Measurements from ENCODE around the gene CFAP90.

The CFAP90 gene

DNA sequence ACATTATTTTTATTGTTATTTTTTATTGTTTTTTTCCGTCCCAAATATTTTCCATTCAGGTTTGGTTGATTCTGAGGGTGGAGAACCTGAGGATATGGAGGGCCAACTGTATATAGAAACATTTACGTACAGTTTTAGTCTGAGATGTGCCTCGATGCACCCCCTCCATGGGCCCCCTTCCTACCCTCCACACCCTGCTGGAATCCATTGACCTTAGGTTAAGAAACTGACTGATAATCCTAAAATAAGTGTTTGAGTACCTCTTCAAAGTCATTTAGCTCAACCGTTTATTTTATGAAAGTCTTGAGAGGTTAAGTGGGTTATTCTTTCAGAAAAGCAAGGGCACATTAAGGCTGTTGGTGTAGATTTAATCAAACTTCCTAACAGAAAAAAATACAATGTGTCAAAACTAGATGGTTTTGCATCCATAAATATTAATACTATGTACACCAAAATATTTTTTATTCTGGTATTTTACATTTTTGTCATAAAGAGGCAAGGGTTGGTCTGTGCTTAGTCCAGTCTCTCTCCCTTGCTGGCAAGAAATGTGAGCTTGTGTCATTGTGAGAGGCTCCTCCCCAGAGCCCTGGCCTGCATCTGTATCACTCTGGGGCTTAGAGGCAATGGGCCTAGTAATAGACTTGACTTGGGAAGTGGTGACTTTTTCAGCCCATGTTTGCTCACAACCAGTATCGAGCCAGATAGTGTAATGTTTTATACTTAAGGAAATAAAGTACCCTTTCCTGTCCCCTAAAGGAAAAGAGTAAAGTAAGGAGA is 33.7 kb upstream of the CFAP90 start:
- peaks cover 48% of the 10 kb centered on the region; the same call in 1 of the 2 replicates for H3K36me3 ChIP-seq (ENCODE audit: low read length)
- H3F3A ChIP-seq (ENCODE audit: insufficient read depth): no peaks in the 10 kb centered on the region
- no peak overlapping the region for H3K9ac ChIP-seq (ENCODE audit: low read length)
- H3K9me2 ChIP-seq (replicated peaks; ENCODE audit: insufficient read depth, low read length): no peaks in the 10 kb centered on the region
- H3K27ac ChIP-seq (ENCODE audit: low read depth, low read length): no peak overlapping the region
- TF ChIP-seq, protein P1, sequence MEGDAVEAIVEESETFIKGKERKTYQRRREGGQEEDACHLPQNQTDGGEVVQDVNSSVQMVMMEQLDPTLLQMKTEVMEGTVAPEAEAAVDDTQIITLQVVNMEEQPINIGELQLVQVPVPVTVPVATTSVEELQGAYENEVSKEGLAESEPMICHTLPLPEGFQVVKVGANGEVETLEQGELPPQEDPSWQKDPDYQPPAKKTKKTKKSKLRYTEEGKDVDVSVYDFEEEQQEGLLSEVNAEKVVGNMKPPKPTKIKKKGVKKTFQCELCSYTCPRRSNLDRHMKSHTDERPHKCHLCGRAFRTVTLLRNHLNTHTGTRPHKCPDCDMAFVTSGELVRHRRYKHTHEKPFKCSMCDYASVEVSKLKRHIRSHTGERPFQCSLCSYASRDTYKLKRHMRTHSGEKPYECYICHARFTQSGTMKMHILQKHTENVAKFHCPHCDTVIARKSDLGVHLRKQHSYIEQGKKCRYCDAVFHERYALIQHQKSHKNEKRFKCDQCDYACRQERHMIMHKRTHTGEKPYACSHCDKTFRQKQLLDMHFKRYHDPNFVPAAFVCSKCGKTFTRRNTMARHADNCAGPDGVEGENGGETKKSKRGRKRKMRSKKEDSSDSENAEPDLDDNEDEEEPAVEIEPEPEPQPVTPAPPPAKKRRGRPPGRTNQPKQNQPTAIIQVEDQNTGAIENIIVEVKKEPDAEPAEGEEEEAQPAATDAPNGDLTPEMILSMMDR (IDR thresholded peaks at IDR 0.05; ENCODE audit: insufficient read depth, low read length, poor library complexity, severe bottlenecking): no peak
- no peak for TF ChIP-seq EZH2phosphoT487 (conservative IDR thresholded peaks at IDR 0.05; ENCODE audit: low read length)
- no peaks in the 10 kb centered on the region for H4K20me1 ChIP-seq (ENCODE audit: low read depth, low read length)
- H3K4me2 ChIP-seq (ENCODE audit: low read depth, low read length, poor library complexity, severe bottlenecking): no peak overlapping the region
- H3K27me3 ChIP-seq (ENCODE audit: low read length): no peaks in the 10 kb centered on the region
- no peak overlapping the region for H3K4me3 ChIP-seq (ENCODE audit: insufficient read depth, low read length, poor library complexity, severe bottlenecking)
- 0 out of 2 replicates have a peak, but pooled peaks cover 5% of the 10 kb centered on the region for H3K79me2 ChIP-seq (ENCODE audit: insufficient read depth, low read length)
- no peaks in the 10 kb centered on the region for H3K9me3 ChIP-seq (ENCODE audit: insufficient read depth, low read length)
- H2AFZ ChIP-seq (ENCODE audit: low read depth, low read length, severe bottlenecking): no peak overlapping the region

- no peaks in the 10 kb centered on the region for H3F3A ChIP-seq (ENCODE audit: insufficient read depth)
- no peak overlapping the region for H3K4me3 ChIP-seq (ENCODE audit: insufficient read depth, low read length, poor library complexity, severe bottlenecking)
- no peak for TF ChIP-seq EZH2phosphoT487 (conservative IDR thresholded peaks at IDR 0.05; ENCODE audit: low read length)
- TF ChIP-seq, protein P1 (IDR thresholded peaks at IDR 0.05; ENCODE audit: insufficient read depth, low read length, poor library complexity, severe bottlenecking): no peak
- H3K36me3 ChIP-seq (ENCODE audit: low read length): peaks cover 49% of the 10 kb centered on the region; the same call in 1 of the 2 replicates
- 0 out of 2 replicates have a peak, but pooled peaks cover 5% of the 10 kb centered on the region for H3K79me2 ChIP-seq (ENCODE audit: insufficient read depth, low read length)
- H3K9ac ChIP-seq (ENCODE audit: low read length): no peak overlapping the region
- no peaks in the 10 kb centered on the region for H3K9me2 ChIP-seq (replicated peaks; ENCODE audit: insufficient read depth, low read length)
- H3K27ac ChIP-seq (ENCODE audit: low read depth, low read length): no peak overlapping the region
- H3K9me3 ChIP-seq (ENCODE audit: insufficient read depth, low read length): no peaks in the 10 kb centered on the region
- H3K27me3 ChIP-seq (ENCODE audit: low read length): no peaks in the 10 kb centered on the region
- H2AFZ ChIP-seq (ENCODE audit: low read depth, low read length, severe bottlenecking): no peak overlapping the region
- H3K4me2 ChIP-seq (ENCODE audit: low read depth, low read length, poor library complexity, severe bottlenecking): no peak overlapping the region
- H4K20me1 ChIP-seq (ENCODE audit: low read depth, low read length): peaks cover 6% of the 10 kb centered on the region; the same call in 1 of the 2 replicates
Measured at GRCh38 chr5:7882926-7883325, 32.0 kb upstream of the CFAP90 start.

DNA sequence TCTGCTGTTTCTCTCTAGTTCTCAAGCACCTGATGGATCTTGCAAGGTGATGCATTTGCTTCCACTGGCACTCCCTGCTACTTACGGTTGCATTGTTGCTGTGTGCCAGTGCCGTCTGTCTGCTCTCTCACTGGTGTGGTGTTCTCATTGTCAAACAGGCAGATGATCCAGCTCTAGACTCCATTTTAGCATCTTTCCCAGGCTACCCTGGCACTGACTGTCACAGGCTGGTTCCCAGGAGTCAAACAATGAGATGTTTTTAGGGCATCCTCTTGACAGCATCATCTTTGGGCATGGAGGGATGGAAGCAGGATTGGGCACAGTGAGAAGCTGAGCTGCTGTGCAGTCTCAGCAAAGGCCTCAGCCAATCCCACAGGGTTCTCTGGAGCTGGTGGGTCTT is 30.9 kb upstream of the CFAP90 start:
- Histone ChIP-seq H3K27me3 (ENCODE audit: low read length) (no peaks in the 10 kb centered on the region), H2AFZ (ENCODE audit: low read depth, low read length, severe bottlenecking) (no peak overlapping the region), H4K20me1 (ENCODE audit: low read depth, low read length) (peaks cover 6% of the 10 kb centered on the region; the same call in 1 of the 2 replicates), H3K9me3 (ENCODE audit: insufficient read depth, low read length) (no peaks in the 10 kb centered on the region), H3K4me3 (ENCODE audit: insufficient read depth, low read length, poor library complexity, severe bottlenecking) (no peak overlapping the region), H3K9me2 (replicated peaks; ENCODE audit: insufficient read depth, low read length) (no peaks in the 10 kb centered on the region), H3K9ac (ENCODE audit: low read length) (no peak overlapping the region), H3K36me3 (ENCODE audit: low read length) (peaks cover 56% of the 10 kb centered on the region; the same call in 1 of the 2 replicates), H3K79me2 (ENCODE audit: insufficient read depth, low read length) (0 out of 2 replicates have a peak, but pooled peaks cover 5% of the 10 kb centered on the region), H3F3A (ENCODE audit: insufficient read depth) (no peaks in the 10 kb centered on the region), H3K4me2 (ENCODE audit: low read depth, low read length, poor library complexity, severe bottlenecking) (no peak overlapping the region), H3K27ac (ENCODE audit: low read depth, low read length) (no peak overlapping the region)
- TF ChIP-seq, protein P1 (IDR thresholded peaks at IDR 0.05; ENCODE audit: insufficient read depth, low read length, poor library complexity, severe bottlenecking): no peak
- TF ChIP-seq EZH2phosphoT487 (conservative IDR thresholded peaks at IDR 0.05; ENCODE audit: low read length): no peak
